Neural cell (in vitro differentiated cells): ENCODE measurements around the gene BPTF. TPM values are rescaled to one million over a fixed set of nuclear protein-coding genes. Genes with fewer than 3 reads are reported as not detected.

ENCODE experiments used
- H2AFZ ChIP-seq: fragments of 200-600, 300-800 bp; sonication (generic), shearing (Covaris generic); 2 replicates; pipeline ENCODE4 v1.6.0; 2014; ENCODE audit warnings: low read depth, mild to moderate bottlenecking, antibody characterized with exemption, low read length, moderate library complexity
- H3F3A ChIP-seq: fragments of 200-600 bp; shearing (Covaris generic); 2 replicates; pipeline ENCODE4 v1.6.1; 2016; ENCODE audit warnings: mild to moderate bottlenecking, moderate library complexity, mixed read lengths, antibody characterized with exemption, low read length; ENCODE audit not compliant: insufficient read depth, poor library complexity, severe bottlenecking
- H3K27ac ChIP-seq: fragments of 200-600, 300-800 bp; sonication (generic), shearing (Covaris generic); 2 replicates; pipeline ENCODE4 v1.5.1; 2014; ENCODE audit warnings: mild to moderate bottlenecking, low read length, moderate library complexity
- H3K27me3 ChIP-seq: fragments of 300-800, 200-600 bp; sonication (generic), shearing (Covaris generic); 2 replicates; pipeline ENCODE4 v1.6.0; 2014; ENCODE audit warnings: mild to moderate bottlenecking, low read depth, low read length, moderate library complexity; ENCODE audit not compliant: insufficient read depth
- H3K36me3 ChIP-seq: fragments of 300-800, 200-600 bp; sonication (generic), shearing (Covaris generic); 2 replicates; pipeline ENCODE4 v1.5.1; 2014; ENCODE audit warnings: mild to moderate bottlenecking, antibody characterized with exemption, low read length, moderate library complexity; ENCODE audit not compliant: insufficient read depth
- H3K4me2 ChIP-seq: fragments of 300-800, 200-600 bp; sonication (generic), shearing (Covaris generic); 2 replicates; pipeline ENCODE4 v1.6.0; 2014; ENCODE audit warnings: mild to moderate bottlenecking, low read length
- H3K4me3 ChIP-seq: fragments of 300-800, 200-600 bp; sonication (generic), shearing (Covaris generic); 2 replicates; pipeline ENCODE4 v1.5.1; 2014; ENCODE audit warnings: mild to moderate bottlenecking, low read length, moderate library complexity
- H3K79me2 ChIP-seq: fragments of 200-600 bp; shearing (Covaris generic); replicated peaks from 2 replicates; pipeline ENCODE4 v1.6.0; 2014; ENCODE audit warnings: mild to moderate bottlenecking, low read length, moderate library complexity; ENCODE audit not compliant: insufficient read depth
- H3K9ac ChIP-seq: fragments of 300-800, 200-600 bp; sonication (generic), shearing (Covaris generic); 2 replicates; pipeline ENCODE4 v1.6.1; 2016; ENCODE audit warnings: mild to moderate bottlenecking, low read length, mixed read lengths
- H3K9me2 ChIP-seq: fragments of 200-600 bp; shearing (Covaris generic); 2 replicates; pipeline ENCODE4 v1.6.1; 2016; ENCODE audit warnings: mild to moderate bottlenecking, low read length, mixed read lengths; ENCODE audit not compliant: insufficient read depth
- H3K9me3 ChIP-seq: fragments of 200-600, 300-800 bp; sonication (generic), shearing (Covaris generic); 2 replicates; pipeline ENCODE4 v1.6.1; 2016; ENCODE audit warnings: mild to moderate bottlenecking, mixed run types, low read length, moderate library complexity, mixed read lengths
- H4K20me1 ChIP-seq: fragments of 200-600 bp; shearing (Covaris generic); 2 replicates; pipeline ENCODE4 v1.6.1; 2016; ENCODE audit warnings: mild to moderate bottlenecking, mixed run types; ENCODE audit not compliant: insufficient read depth
- EP300 ChIP-seq: fragments of 450-650 bp; conservative IDR thresholded peaks from 2 replicates; pipeline ENCODE4 v1.6.1; 2014; ENCODE audit warnings: antibody characterized with exemption, mild to moderate bottlenecking, moderate library complexity; ENCODE audit not compliant: poor library complexity, severe bottlenecking
- EZH2 ChIP-seq: fragments of 200-600, 300-800 bp; shearing (Covaris generic), sonication (generic); IDR thresholded peaks from 2 replicates; pipeline ENCODE4 v1.6.1; 2014; ENCODE audit warnings: antibody characterized with exemption, low read length, borderline replicate concordance, mild to moderate bottlenecking; ENCODE audit not compliant: insufficient read depth, poor library complexity, severe bottlenecking
- MXI1 ChIP-seq: fragments of 450-650 bp; conservative IDR thresholded peaks from 2 replicates; pipeline ENCODE4 v1.6.1; 2014; ENCODE audit warnings: antibody characterized with exemption, mild to moderate bottlenecking; ENCODE audit not compliant: poor library complexity, severe bottlenecking
- POLR2AphosphoS5 ChIP-seq: IDR thresholded peaks from 2 replicates; pipeline ENCODE4 v1.6.1; 2012
- RAD21 ChIP-seq: fragments of 450-650 bp; conservative IDR thresholded peaks from 2 replicates; pipeline ENCODE4 v1.6.1; 2014; ENCODE audit warnings: antibody characterized with exemption, mild to moderate bottlenecking, moderate library complexity
- REST ChIP-seq: IDR thresholded peaks from 2 replicates; pipeline ENCODE4 v1.6.1; 2012; ENCODE audit warnings: borderline replicate concordance
- SMC3 ChIP-seq: fragments of 450-650 bp; conservative IDR thresholded peaks from 2 replicates; pipeline ENCODE4 v1.6.1; 2014; ENCODE audit warnings: antibody characterized with exemption, mild to moderate bottlenecking, moderate library complexity; ENCODE audit not compliant: poor library complexity
- TAF1 ChIP-seq: IDR thresholded peaks from 2 replicates; pipeline ENCODE4 v1.6.1; 2012; ENCODE audit warnings: low read depth
- polyA plus RNA-seq: library from polyadenylated mRNA; depleted of rRNA; stranded (reverse); fragments of >200 nt; gene quantifications from 2 replicates; pipeline ENCODE4 v1.2.3, GENCODE V29; 2014

BPTF gene
- polyA plus RNA-seq, 1 donor from 2014 or later = 46.7 TPM

- H3K9me3 ChIP-seq = no peaks in the 10 kb centered on the region
- no peaks in the 10 kb centered on the region for H3K9me2 ChIP-seq
- H2AFZ ChIP-seq = no peak overlapping the region
- no peaks in the 10 kb centered on the region for H3F3A ChIP-seq
- TF ChIP-seq REST = no peak
- TF ChIP-seq SMC3 = no peak
- no peak for TF ChIP-seq RAD21
- TF ChIP-seq EP300 = no peak
- TF ChIP-seq EZH2 = no peak
- TF ChIP-seq POLR2AphosphoS5 = no peak
- no peak for TF ChIP-seq TAF1
- no peak overlapping the region for H3K27ac ChIP-seq
- no peaks in the 10 kb centered on the region for H3K27me3 ChIP-seq
- H3K4me3 ChIP-seq = no peak overlapping the region
- H3K79me2 ChIP-seq = no peaks in the 10 kb centered on the region
- no peaks in the 10 kb centered on the region for H3K36me3 ChIP-seq
- no peak overlapping the region for H3K9ac ChIP-seq
- no peak overlapping the region for H3K4me2 ChIP-seq
- H4K20me1 ChIP-seq = no peaks in the 10 kb centered on the region
These were observed 188.1 kb downstream of the BPTF start for GRCh38 chr17:68013385-68013784.

GRCh38 chr17:68015081-68015723 lies 189.9 kb downstream of the BPTF start:
- TF ChIP-seq REST (no peak), POLR2AphosphoS5 (no peak), EZH2 (no peak), EP300 (no peak), MXI1 (no peak)
- no peak overlapping the region for H3K27ac ChIP-seq
- no peaks in the 10 kb centered on the region for H3K9me2 ChIP-seq
- H3F3A ChIP-seq = no peaks in the 10 kb centered on the region
- no peak overlapping the region for H3K9ac ChIP-seq
- H3K9me3 ChIP-seq = no peaks in the 10 kb centered on the region
- H3K4me3 ChIP-seq = no peak overlapping the region
- H4K20me1 ChIP-seq = no peaks in the 10 kb centered on the region
- H3K4me2 ChIP-seq = no peak overlapping the region
- no peak overlapping the region for H2AFZ ChIP-seq
- H3K79me2 ChIP-seq = no peaks in the 10 kb centered on the region
- H3K27me3 ChIP-seq = no peaks in the 10 kb centered on the region
- no peaks in the 10 kb centered on the region for H3K36me3 ChIP-seq
